Measurements from ENCODE around the gene SNAPC5. TPM values are rescaled to one million over a fixed set of nuclear protein-coding genes. Genes with fewer than 3 reads are reported as not detected.

Gene SNAPC5
- total and polyA plus RNA-seq, 2 of the 13 experiments (the other 11 are each of a cell fraction or from before 2014, with no cell fraction given), result 14.8 to 36.2 TPM

GRCh38 chr15:66504563-66505429 lies 7.2 kb upstream of the SNAPC5 start, which contains the start of the genes RPL4 and ZWILCH (continued):
- TF ChIP-seq POLR2AphosphoS5 (IDR thresholded peaks at IDR 0.05; ENCODE audit: low read depth, low read length), result peak; percentile 97
- TF ChIP-seq TBL1XR1 (IDR thresholded peaks at IDR 0.05; ENCODE audit: borderline replicate concordance, low read length, partially characterized antibody), result no peak
- peak; percentile 69; the same call in 1 of the 2 replicates for TF ChIP-seq NCOR1 (IDR thresholded peaks at IDR 0.05; ENCODE audit: borderline replicate concordance, low read length)
- no peak for TF ChIP-seq KAT7 (CRISPR knock-in tag; IDR thresholded peaks at IDR 0.05; ENCODE audit: borderline replicate concordance)
- TF ChIP-seq AFF4 (CRISPR knock-in tag; IDR thresholded peaks at IDR 0.05), result no peak
- no peak for TF ChIP-seq MATR3 (CRISPR knock-in tag; IDR thresholded peaks at IDR 0.05)
- no peak for TF ChIP-seq CBX5 (CRISPR knock-in tag; IDR thresholded peaks at IDR 0.05; ENCODE audit: borderline replicate concordance)
- no peak for TF ChIP-seq ZNF777 (CRISPR knock-in tag; IDR thresholded peaks at IDR 0.05)
- 0 out of 2 replicates have a peak, but pooled peaks have one; percentile 31 for TF ChIP-seq RXRA (CRISPR knock-in tag; IDR thresholded peaks at IDR 0.05)
- TF ChIP-seq POLR2AphosphoS2 (IDR thresholded peaks at IDR 0.05; ENCODE audit: low read depth, low read length), result peak; percentile 72; the same call in 1 of the 2 replicates
- TF ChIP-seq, protein P1, sequence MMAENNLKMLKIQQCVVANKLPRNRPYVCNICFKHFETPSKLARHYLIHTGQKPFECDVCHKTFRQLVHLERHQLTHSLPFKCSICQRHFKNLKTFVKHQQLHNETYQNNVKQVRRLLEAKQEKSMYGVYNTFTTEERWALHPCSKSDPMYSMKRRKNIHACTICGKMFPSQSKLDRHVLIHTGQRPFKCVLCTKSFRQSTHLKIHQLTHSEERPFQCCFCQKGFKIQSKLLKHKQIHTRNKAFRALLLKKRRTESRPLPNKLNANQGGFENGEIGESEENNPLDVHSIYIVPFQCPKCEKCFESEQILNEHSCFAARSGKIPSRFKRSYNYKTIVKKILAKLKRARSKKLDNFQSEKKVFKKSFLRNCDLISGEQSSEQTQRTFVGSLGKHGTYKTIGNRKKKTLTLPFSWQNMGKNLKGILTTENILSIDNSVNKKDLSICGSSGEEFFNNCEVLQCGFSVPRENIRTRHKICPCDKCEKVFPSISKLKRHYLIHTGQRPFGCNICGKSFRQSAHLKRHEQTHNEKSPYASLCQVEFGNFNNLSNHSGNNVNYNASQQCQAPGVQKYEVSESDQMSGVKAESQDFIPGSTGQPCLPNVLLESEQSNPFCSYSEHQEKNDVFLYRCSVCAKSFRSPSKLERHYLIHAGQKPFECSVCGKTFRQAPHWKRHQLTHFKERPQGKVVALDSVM (CRISPR knock-in tag; IDR thresholded peaks at IDR 0.05), result no peak
- no peak for TF ChIP-seq ZEB1 (IDR thresholded peaks at IDR 0.05; ENCODE audit: insufficient replicate concordance, low read depth)
- no peak for TF ChIP-seq HMGA1 (CRISPR knock-in tag; conservative IDR thresholded peaks at IDR 0.05)
- no peak for TF ChIP-seq KDM1A (CRISPR knock-in tag; IDR thresholded peaks at IDR 0.05)
- TF ChIP-seq, protein P2, sequence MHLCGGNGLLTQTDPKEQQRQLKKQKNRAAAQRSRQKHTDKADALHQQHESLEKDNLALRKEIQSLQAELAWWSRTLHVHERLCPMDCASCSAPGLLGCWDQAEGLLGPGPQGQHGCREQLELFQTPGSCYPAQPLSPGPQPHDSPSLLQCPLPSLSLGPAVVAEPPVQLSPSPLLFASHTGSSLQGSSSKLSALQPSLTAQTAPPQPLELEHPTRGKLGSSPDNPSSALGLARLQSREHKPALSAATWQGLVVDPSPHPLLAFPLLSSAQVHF (CRISPR knock-in tag; IDR thresholded peaks at IDR 0.05), result no peak
- no peak for TF ChIP-seq RELA (CRISPR knock-in tag; IDR thresholded peaks at IDR 0.05)
- TF ChIP-seq, protein P3, sequence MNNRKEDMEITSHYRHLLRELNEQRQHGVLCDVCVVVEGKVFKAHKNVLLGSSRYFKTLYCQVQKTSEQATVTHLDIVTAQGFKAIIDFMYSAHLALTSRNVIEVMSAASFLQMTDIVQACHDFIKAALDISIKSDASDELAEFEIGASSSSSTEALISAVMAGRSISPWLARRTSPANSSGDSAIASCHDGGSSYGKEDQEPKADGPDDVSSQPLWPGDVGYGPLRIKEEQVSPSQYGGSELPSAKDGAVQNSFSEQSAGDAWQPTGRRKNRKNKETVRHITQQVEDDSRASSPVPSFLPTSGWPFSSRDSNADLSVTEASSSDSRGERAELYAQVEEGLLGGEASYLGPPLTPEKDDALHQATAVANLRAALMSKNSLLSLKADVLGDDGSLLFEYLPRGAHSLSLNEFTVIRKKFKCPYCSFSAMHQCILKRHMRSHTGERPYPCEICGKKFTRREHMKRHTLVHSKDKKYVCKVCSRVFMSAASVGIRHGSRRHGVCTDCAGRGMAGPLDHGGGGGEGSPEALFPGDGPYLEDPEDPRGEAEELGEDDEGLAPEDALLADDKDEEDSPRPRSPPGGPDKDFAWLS (CRISPR knock-in tag; IDR thresholded peaks at IDR 0.05; ENCODE audit: borderline replicate concordance), result no peak
- TF ChIP-seq ZNF670 (CRISPR knock-in tag; IDR thresholded peaks at IDR 0.05; ENCODE audit: borderline replicate concordance), result peak; percentile 36; the same call in 1 of the 2 replicates
- no peak for TF ChIP-seq ZNF180 (CRISPR knock-in tag; IDR thresholded peaks at IDR 0.05; ENCODE audit: borderline replicate concordance, low read depth)
- TF ChIP-seq, protein P4, sequence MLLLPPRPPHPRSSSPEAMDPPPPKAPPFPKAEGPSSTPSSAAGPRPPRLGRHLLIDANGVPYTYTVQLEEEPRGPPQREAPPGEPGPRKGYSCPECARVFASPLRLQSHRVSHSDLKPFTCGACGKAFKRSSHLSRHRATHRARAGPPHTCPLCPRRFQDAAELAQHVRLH (CRISPR knock-in tag; IDR thresholded peaks at IDR 0.05; ENCODE audit: borderline replicate concordance, low read depth), result no peak
- peak; percentile 73 for TF ChIP-seq ZNF883 (CRISPR knock-in tag; IDR thresholded peaks at IDR 0.05; ENCODE audit: not compliant biosample characterization)

Measured in HepG2 (cell line).